GM12878 (cell line): Measurements from ENCODE around the gene HACE1. TPM values are rescaled to one million over a fixed set of nuclear protein-coding genes. Genes with fewer than 3 reads are reported as not detected.
"Not testable (repeated sequence)": the region's sequence is repeated elsewhere in the genome, so short reads cannot be mapped to it uniquely, and the experiment has no call there.

ENCODE experiments used
- ATAC-seq: fragments of 200-7000 bp; cut with Tn5 transposase; 3 replicates; pipeline ENCODE4 v1.9.1; 2020; ENCODE audit warnings: mild to moderate bottlenecking, moderate library complexity
- BruUV-seq: library from RNA; stranded (reverse); fragments of 400-500 nt; replicated peaks from 2 replicates; lab custom pipeline; 2021; lab: Mats Ljungman, UMichigan
- CTCF ChIA-PET: fragments of 300-600 bp; sonication (Branson Sonifier 250); formaldehyde crosslinking; extraction: SDS; loops from one replicate; lab custom pipeline; 2021; ENCODE audit warnings: inconsistent platforms; lab: Yijun Ruan, JAX
- POLR2A ChIA-PET: fragments of 350-600 bp; formaldehyde crosslinking; extraction: SDS; loops from one replicate; lab custom pipeline; 2021; ENCODE audit warnings: inconsistent platforms; lab: Charles Lee
- RAD21 ChIA-PET: fragments of 300-600 bp; sonication (Branson Sonifier 250); formaldehyde crosslinking; loops from one replicate; lab custom pipeline; 2023; ENCODE audit warnings: antibody characterized with exemption; ENCODE audit not compliant: unreplicated experiment; lab: Charles Lee
- SMC1A ChIA-PET: fragments of 300-600 bp; sonication (Branson Sonifier 250); formaldehyde crosslinking; loops from one replicate; lab custom pipeline; 2023; ENCODE audit not compliant: unreplicated experiment, uncharacterized antibody; lab: Charles Lee
- DNase-seq: peaks from one replicate; pipeline ENCODE4 v3.0.0-alpha.2; 2011; ENCODE audit warnings: low read depth, low spot score
- FAIRE-seq: peaks from 3 replicates; lab custom pipeline; 2011; peaks lifted over from hg19 to GRCh38; lab: Jason Lieb, UNC
- H2AFZ ChIP-seq: 2 replicates; pipeline ENCODE4 v1.6.0; 2011; ENCODE audit warnings: low read depth, low read length, control low read depth; ENCODE audit not compliant: control insufficient read depth
- H3K27ac ChIP-seq: 2 replicates; pipeline ENCODE4 v1.5.1; 2011; ENCODE audit warnings: control low read depth; ENCODE audit not compliant: control insufficient read depth, insufficient read depth
- H3K27me3 ChIP-seq, 2 experiments: replicated peaks in 1 of 2; 2 replicates each; pipeline versions ENCODE4 v1.6.0 to v1.6.1; 2011; ENCODE audit warnings: low read length in 1 of 2; ENCODE audit not compliant: control insufficient read depth in 2 of 2, insufficient read depth in 2 of 2
- H3K36me3 ChIP-seq, 2 experiments: 2 replicates each; pipeline ENCODE4 v1.5.1; 2011; ENCODE audit warnings: low read length in 1 of 2; ENCODE audit not compliant: control insufficient read depth in 2 of 2, insufficient read depth in 2 of 2
- H3K4me1 ChIP-seq: 2 replicates; pipeline ENCODE4 v1.6.1; 2011; ENCODE audit warnings: mild to moderate bottlenecking, low read length, moderate library complexity, mixed read lengths; ENCODE audit not compliant: control insufficient read depth, insufficient read depth
- H3K4me2 ChIP-seq: 2 replicates; pipeline ENCODE4 v1.6.0; 2011; ENCODE audit warnings: control low read depth; ENCODE audit not compliant: control insufficient read depth, insufficient read depth
- H3K4me3 ChIP-seq: fragments of 200-600 bp; sonication (generic); 2 replicates; pipeline ENCODE4 v1.5.1; 2016
- H3K79me2 ChIP-seq: 2 replicates; pipeline ENCODE4 v1.6.0; 2011; ENCODE audit warnings: low read length; ENCODE audit not compliant: control insufficient read depth, insufficient read depth
- H3K9ac ChIP-seq: 2 replicates; pipeline ENCODE4 v1.8.0; 2011; ENCODE audit warnings: low read length, control low read depth, mixed read lengths; ENCODE audit not compliant: control insufficient read depth, insufficient read depth
- H3K9me3 ChIP-seq: replicated peaks from 3 replicates; pipeline ENCODE4 v1.5.1; 2011; ENCODE audit warnings: mild to moderate bottlenecking, low read length; ENCODE audit not compliant: control insufficient read depth, insufficient read depth
- H4K20me1 ChIP-seq: 2 replicates; pipeline ENCODE4 v1.6.0; 2011; ENCODE audit not compliant: control insufficient read depth, insufficient read depth
- GATAD2B ChIP-seq: fragments of 450-650 bp; conservative IDR thresholded peaks from 2 replicates; pipeline ENCODE4 v1.6.1; 2017; ENCODE audit warnings: low read depth, mild to moderate bottlenecking, moderate library complexity
- RUNX3 ChIP-seq: IDR thresholded peaks from 2 replicates; pipeline ENCODE4 v1.6.1; 2012; ENCODE audit warnings: low read length, inconsistent platforms
- SIN3A ChIP-seq: IDR thresholded peaks from 2 replicates; pipeline ENCODE4 v1.6.1; 2012; ENCODE audit warnings: low read depth, low read length, improper control_type of control experiment
- SMC3 ChIP-seq: IDR thresholded peaks from 2 replicates; pipeline ENCODE4 v1.6.1; 2011; ENCODE audit warnings: low read length, improper control_type of control experiment, borderline replicate concordance
- WGBS: methylation state at CpG from one replicate; pipeline ENCODE4 v1.1.6; 2016; ENCODE audit warnings: low lambda C conversion rate; ENCODE audit not compliant: insufficient replicate concordance, insufficient coverage; ENCODE audit errors: missing lambda C conversion rate; 5-methylcytosine and 5-hydroxymethylcytosine counted together
- in situ Hi-C: fragments of 300-500 bp; cut with MboI; formaldehyde crosslinking; loops from 9 replicates; pipeline ENCODE4 v1.14.3; 2018; ENCODE audit warnings: mixed read lengths
- intact Hi-C: fragments of 100-400 bp; cut with micrococcal nuclease; formaldehyde crosslinking; loops from one replicate; pipeline ENCODE4 v1.14.2; 2022; ENCODE audit not compliant: unreplicated experiment
- polyA plus RNA-seq, 11 experiments: library from polyadenylated mRNA; depleted of rRNA in 4 of 11; unstranded in 6 of 11; stranded (reverse) in 5 of 11; fragments of >200 nt; fragmentation: Nextera tagmentation in 4 of 11; fragmentation: Illumina TruSeq in 1 of 11; extraction: Ambion mirVana in 4 of 11; extraction: Trizol in 1 of 11; gene quantifications; 1 replicate in 1 of 11; 2 replicates in 10 of 11; pipeline versions ENCODE4 v1.2.1 to v1.2.3, GENCODE V29; 2011 to 2016; ENCODE audit warnings: inconsistent platforms in 2 of 11, missing spikeins in 2 of 11, low read depth in 1 of 11
- total RNA-seq, 4 experiments: library from RNA; depleted of rRNA in 3 of 4; stranded (reverse); fragments of >200 nt in 3 of 4; fragmentation: Illumina TruSeq in 1 of 4; extraction: Trizol in 1 of 4; gene quantifications; 2 replicates each; pipeline versions ENCODE4 v1.2.1 to v1.2.3, GENCODE V29; 2013 to 2021
- TF ChIP-seq, protein P1 (sequence below): fragments of 450-650 bp; IDR thresholded peaks from 2 replicates; pipeline ENCODE4 v1.6.1; 2017; ENCODE audit warnings: mild to moderate bottlenecking, moderate library complexity

The HACE1 gene
- total and polyA plus RNA-seq, 10 of the 15 experiments (the other 5 are each of a cell fraction or from before 2014, with no cell fraction given), result 1.6 to 16.9 (median 5.6) TPM

DNA sequence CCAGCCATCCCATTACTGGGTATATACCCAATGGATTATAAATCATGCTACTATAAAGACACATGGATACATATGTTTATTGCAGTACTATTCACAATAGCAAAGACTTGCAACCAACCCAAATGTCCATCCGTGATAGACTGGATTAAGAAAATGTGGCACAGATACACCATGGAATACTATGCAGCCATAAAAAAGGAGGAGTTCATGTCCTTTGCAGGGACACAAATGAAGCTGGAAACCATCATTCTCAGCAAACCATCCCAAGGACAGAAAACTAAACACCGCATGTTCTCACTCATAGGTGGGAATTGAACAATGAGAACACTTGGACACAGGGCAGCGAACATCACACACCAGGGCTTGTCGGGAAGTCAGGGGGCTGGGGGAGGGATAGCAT is 54.4 kb downstream of the HACE1 start:
- H3K27ac ChIP-seq, CTCF ChIA-PET, SMC1A ChIA-PET, RAD21 ChIA-PET, FAIRE-seq, intact Hi-C loops, H3K4me2 ChIP-seq, POLR2A ChIA-PET, DNase-seq, H3K36me3 ChIP-seq, H3K9me3 ChIP-seq, ATAC-seq, H3K4me3 ChIP-seq, H3K27me3 ChIP-seq, H3K4me1 ChIP-seq, H4K20me1 ChIP-seq, in situ Hi-C loops, H3K79me2 ChIP-seq, H3K9ac ChIP-seq, H2AFZ ChIP-seq, BruUV-seq: not testable (repeated sequence)
- 97% methylated on average over 4 of the region's 4 CpGs for WGBS

DNA sequence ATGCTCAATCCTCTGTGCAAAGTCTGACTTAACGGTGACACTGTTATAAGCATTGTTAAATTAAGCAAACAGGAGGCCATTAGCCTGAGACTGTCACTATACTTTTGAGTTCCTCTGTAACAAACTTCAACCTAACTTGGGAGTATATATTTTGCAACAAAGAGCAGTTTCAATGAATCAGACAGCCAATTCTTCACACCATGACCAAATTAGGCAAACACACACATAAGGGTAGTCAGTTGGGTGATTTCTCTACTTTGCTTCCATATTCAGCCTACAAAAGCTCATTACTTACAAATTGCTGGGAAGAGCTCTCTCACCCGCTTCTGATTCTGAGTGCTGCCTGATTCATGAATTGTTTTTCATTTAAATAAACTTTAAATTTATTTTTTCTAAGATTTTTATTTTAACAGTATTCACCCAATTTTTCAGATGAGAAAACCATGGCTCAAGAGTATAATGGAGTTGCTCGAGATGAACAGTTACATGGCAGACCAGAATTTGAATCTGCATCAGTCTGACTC is 60.5 kb downstream of the HACE1 start:
- WGBS, result 78% methylated on average over 3 of the region's 3 CpGs
- BruUV-seq, result no TSS peak
- CTCF ChIA-PET, result interaction anchor here (0.6 to 1.5 kb wide), 3 partner anchors 10 to 278 kb away, joined by 3 to 10 read pairs (median 5); no protein-coding TSS in a partner anchor
- SMC1A ChIA-PET, result interaction anchor here (1.0 kb wide), 1 partner anchor 10 kb away, joined by 3 read pairs; no protein-coding TSS in a partner anchor
- H3K4me1 ChIP-seq, result no peaks in the 10 kb centered on the region
- POLR2A ChIA-PET, result no interaction called here
- H3K27me3 ChIP-seq, result no peaks in the 10 kb centered on the region
- RAD21 ChIA-PET, result no interaction called here
- H3K4me3 ChIP-seq, result no peak overlapping the region
- no peak for ATAC-seq
- TF ChIP-seq, protein P1, sequence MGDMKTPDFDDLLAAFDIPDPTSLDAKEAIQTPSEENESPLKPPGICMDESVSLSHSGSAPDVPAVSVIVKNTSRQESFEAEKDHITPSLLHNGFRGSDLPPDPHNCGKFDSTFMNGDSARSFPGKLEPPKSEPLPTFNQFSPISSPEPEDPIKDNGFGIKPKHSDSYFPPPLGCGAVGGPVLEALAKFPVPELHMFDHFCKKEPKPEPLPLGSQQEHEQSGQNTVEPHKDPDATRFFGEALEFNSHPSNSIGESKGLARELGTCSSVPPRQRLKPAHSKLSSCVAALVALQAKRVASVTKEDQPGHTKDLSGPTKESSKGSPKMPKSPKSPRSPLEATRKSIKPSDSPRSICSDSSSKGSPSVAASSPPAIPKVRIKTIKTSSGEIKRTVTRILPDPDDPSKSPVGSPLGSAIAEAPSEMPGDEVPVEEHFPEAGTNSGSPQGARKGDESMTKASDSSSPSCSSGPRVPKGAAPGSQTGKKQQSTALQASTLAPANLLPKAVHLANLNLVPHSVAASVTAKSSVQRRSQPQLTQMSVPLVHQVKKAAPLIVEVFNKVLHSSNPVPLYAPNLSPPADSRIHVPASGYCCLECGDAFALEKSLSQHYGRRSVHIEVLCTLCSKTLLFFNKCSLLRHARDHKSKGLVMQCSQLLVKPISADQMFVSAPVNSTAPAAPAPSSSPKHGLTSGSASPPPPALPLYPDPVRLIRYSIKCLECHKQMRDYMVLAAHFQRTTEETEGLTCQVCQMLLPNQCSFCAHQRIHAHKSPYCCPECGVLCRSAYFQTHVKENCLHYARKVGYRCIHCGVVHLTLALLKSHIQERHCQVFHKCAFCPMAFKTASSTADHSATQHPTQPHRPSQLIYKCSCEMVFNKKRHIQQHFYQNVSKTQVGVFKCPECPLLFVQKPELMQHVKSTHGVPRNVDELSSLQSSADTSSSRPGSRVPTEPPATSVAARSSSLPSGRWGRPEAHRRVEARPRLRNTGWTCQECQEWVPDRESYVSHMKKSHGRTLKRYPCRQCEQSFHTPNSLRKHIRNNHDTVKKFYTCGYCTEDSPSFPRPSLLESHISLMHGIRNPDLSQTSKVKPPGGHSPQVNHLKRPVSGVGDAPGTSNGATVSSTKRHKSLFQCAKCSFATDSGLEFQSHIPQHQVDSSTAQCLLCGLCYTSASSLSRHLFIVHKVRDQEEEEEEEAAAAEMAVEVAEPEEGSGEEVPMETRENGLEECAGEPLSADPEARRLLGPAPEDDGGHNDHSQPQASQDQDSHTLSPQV, result no peak
- TF ChIP-seq GATAD2B, result no peak
- TF ChIP-seq SIN3A, result no peak
- TF ChIP-seq SMC3, result no peak
- no peak for TF ChIP-seq RUNX3
- H3K27ac ChIP-seq, result no peak overlapping the region
- no peak for FAIRE-seq
- no peak overlapping the region for H3K4me2 ChIP-seq
- intact Hi-C loops, result no loop called here
- in situ Hi-C loops, result no loop called here
- H3K9ac ChIP-seq, result no peak overlapping the region
- no peaks in the 10 kb centered on the region for H3K79me2 ChIP-seq
- no peaks in the 10 kb centered on the region for H3K36me3 ChIP-seq
- no peaks in the 10 kb centered on the region for H3K9me3 ChIP-seq
- no peaks in the 10 kb centered on the region for H4K20me1 ChIP-seq
- H2AFZ ChIP-seq, result no peak overlapping the region
- no peak for DNase-seq
